Stimulated activated CD4-positive, alpha-beta T cell treated with anti-CD3 and anti-CD28 coated beads, Interleukin-1b, Interleukin-23, amount 100 ng/mL, for 4 hours (primary cell): ENCODE measurements around the gene TBKBP1.
A peak's percentile ranks its signal among the peaks of the same experiment; 100 is the strongest.
"Not testable (repeated sequence)": the region's sequence is repeated elsewhere in the genome, so short reads cannot be mapped to it uniquely, and the experiment has no call there.

Experiments used
- DNase-seq, 2 donors: peaks; one replicate each; pipeline ENCODE4 v3.0.0-alpha.2; 2020; ENCODE audit warnings: low read depth in 2 of 2

Gene TBKBP1

GRCh38 chr17:47678196-47678595 is 15.8 kb upstream of the TBKBP1 start:
- DNase-seq = no peak

- no peak for DNase-seq
Measured at GRCh38 chr17:47682138-47682537, 11.8 kb upstream of the TBKBP1 start.

- DNase-seq = not testable (repeated sequence)
Measured at GRCh38 chr17:47682727-47683126, 11.2 kb upstream of the TBKBP1 start.

GRCh38 chr17:47684025-47684424 is 9.9 kb upstream of the TBKBP1 start:
- DNase-seq = no peak

GRCh38 chr17:47684535-47685193 is 9.3 kb upstream of the TBKBP1 start:
- no peak for DNase-seq

GRCh38 chr17:47685556-47686275 is 8.2 kb upstream of the TBKBP1 start:
- DNase-seq = no peak

GRCh38 chr17:47686276-47686635 is 7.7 kb upstream of the TBKBP1 start:
- DNase-seq = no peak

- DNase-seq = no peak
Measured at GRCh38 chr17:47686664-47687327, 7.2 kb upstream of the TBKBP1 start.

- DNase-seq = no peak
Measured at GRCh38 chr17:47687328-47687690, 6.7 kb upstream of the TBKBP1 start.

- no peak for DNase-seq
Measured at GRCh38 chr17:47687748-47688147, 6.2 kb upstream of the TBKBP1 start.

- no peak for DNase-seq
Measured at GRCh38 chr17:47690121-47690520, 3.8 kb upstream of the TBKBP1 start.

GRCh38 chr17:47692137-47692894 is 1.6 kb upstream of the TBKBP1 start:
- DNase-seq = no peak

GRCh38 chr17:47692895-47693730 is 848 bp upstream of the TBKBP1 start:
- DNase-seq = no peak

GRCh38 chr17:47694581-47695428 is 844 bp downstream of the TBKBP1 start:
- peak; percentile 54 to 66 for DNase-seq

- DNase-seq = no peak
Measured at GRCh38 chr17:47695429-47696376, 1.7 kb downstream of the TBKBP1 start.

- no peak for DNase-seq
Measured at GRCh38 chr17:47696717-47697642, 3.0 kb downstream of the TBKBP1 start.

GRCh38 chr17:47697906-47698711 is 4.1 kb downstream of the TBKBP1 start:
- DNase-seq = no peak
